ENCODE data around the gene ZCCHC8.

DNA sequence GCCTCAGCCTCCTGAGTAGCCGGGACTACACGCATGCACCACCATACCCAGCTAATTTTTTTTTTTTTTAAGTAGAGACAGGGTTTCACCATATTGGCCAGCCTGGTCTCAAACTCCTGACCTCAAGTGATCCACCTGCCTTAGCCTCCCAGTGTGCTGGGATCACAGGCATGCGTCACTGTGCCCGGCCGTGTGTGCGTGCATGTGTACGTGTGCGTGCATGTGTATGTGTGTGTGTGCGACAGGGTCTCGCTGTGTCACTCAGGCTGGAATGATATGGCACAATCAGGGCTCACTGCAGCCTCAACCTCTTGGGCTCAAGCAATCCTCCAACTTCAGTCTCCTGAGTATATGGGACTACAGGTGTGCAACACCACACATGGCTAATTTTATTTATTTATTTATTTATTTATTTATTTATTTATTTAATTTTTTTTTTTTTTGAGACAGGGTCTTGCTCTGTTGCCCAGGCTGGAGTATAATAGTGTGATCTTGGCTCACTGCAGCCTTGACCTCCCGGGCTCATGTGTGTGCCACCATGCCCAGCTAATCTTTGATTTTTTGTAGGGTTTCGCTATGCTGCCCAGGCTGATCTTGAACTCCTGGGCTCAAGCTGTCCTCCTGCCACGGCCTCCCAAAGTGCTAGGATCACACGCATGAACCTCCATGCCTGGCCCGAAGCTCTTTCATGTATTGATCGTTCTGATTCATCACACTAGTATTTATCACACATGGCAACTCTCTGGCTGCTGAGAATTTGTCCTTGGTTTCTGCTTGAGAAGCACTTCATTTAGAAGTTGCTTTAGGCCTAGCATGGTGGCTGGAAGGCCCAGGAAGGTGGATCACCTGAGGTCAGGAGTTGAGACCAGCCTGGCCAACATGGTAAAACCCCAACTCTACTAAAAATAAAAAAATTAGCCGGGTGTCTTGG is 42.4 kb downstream of the ZCCHC8 start:
- TF ChIP-seq POLR2A (IDR thresholded peaks at IDR 0.05; ENCODE audit: low read length) (no peak), GATA1 (IDR thresholded peaks at IDR 0.05; ENCODE audit: low read depth, low read length) (no peak)

Data from erythroblast (primary cell).